Thoracic aorta (tissue), 2 donors: ENCODE measurements around the gene DIP2B. TPM values are rescaled to one million over a fixed set of nuclear protein-coding genes. Genes with fewer than 3 reads are reported as not detected.

ENCODE experiments used
- ATAC-seq: fragments of 150-250 bp; one replicate; pipeline ENCODE4 v1.8.0; 2017; ENCODE audit warnings: low read depth; ENCODE audit not compliant: insufficient number of reproducible peaks, low FRiP score
- DNase-seq: peaks from one replicate; pipeline ENCODE4 v3.0.0-alpha.2; 2020; ENCODE audit warnings: low spot score
- H3K27ac ChIP-seq, 2 donors: fragments of 200-600 bp; sonication (generic); 1 replicate in 1 of 2; 2 replicates in 1 of 2; pipeline ENCODE4 v1.5.1; 2016; ENCODE audit warnings: mild to moderate bottlenecking in 2 of 2, moderate library complexity in 2 of 2
- H3K27me3 ChIP-seq: fragments of 200-600 bp; sonication (generic); replicated peaks from 2 replicates; pipeline ENCODE4 v1.6.0; 2016; ENCODE audit warnings: mild to moderate bottlenecking; ENCODE audit not compliant: insufficient read depth
- H3K36me3 ChIP-seq: fragments of 200-600 bp; sonication (generic); one replicate; pipeline ENCODE4 v1.5.1; 2016
- H3K4me1 ChIP-seq, 2 donors: fragments of 200-600 bp; sonication (generic); 1 replicate in 1 of 2; 2 replicates in 1 of 2; pipeline versions ENCODE4 v1.5.1 to v1.6.0; 2016; ENCODE audit warnings: low read depth in 2 of 2, mild to moderate bottlenecking in 1 of 2; ENCODE audit not compliant: control insufficient read depth in 1 of 2
- H3K4me3 ChIP-seq: fragments of 200-600 bp; sonication (generic); 2 replicates; pipeline ENCODE4 v1.5.1; 2016; ENCODE audit warnings: mild to moderate bottlenecking
- H3K9me3 ChIP-seq: fragments of 200-600 bp; sonication (generic); 2 replicates; pipeline ENCODE4 v1.5.1; 2016
- CTCF ChIP-seq: fragments of 200-600 bp; sonication (generic); IDR thresholded peaks from one replicate; pipeline ENCODE4 v1.5.1; 2019; ENCODE audit warnings: antibody characterized with exemption
- total RNA-seq, 2 donors: library from RNA; depleted of rRNA; stranded (reverse); fragments of >200 nt; gene quantifications; one replicate each; pipeline versions ENCODE4 v1.1.0 to v1.2.3, GENCODE V29; 2016

DIP2B gene
- total RNA-seq, 2 donors from 2014 or later, result 22.3 to 22.9 TPM

- DNase-seq (no peak), ATAC-seq (no peak)
- Histone ChIP-seq H3K27me3 (no peaks in the 10 kb centered on the region), H3K9me3 (no peaks in the 10 kb centered on the region), H3K36me3 (peaks cover 11% of the 10 kb centered on the region), H3K27ac (no peak overlapping the region), H3K4me1 (no peaks in the 10 kb centered on the region), H3K4me3 (no peak overlapping the region)
- no peak for TF ChIP-seq CTCF
These were observed 181.6 kb downstream of the DIP2B start for GRCh38 chr12:50686406-50686805.

- H3K36me3 ChIP-seq, result peaks cover 11% of the 10 kb centered on the region
- H3K27ac ChIP-seq, result no peak overlapping the region
- H3K4me3 ChIP-seq, result no peak overlapping the region
- H3K9me3 ChIP-seq, result no peaks in the 10 kb centered on the region
- no peaks in the 10 kb centered on the region for H3K4me1 ChIP-seq
- no peak for TF ChIP-seq CTCF
- DNase-seq (no peak), ATAC-seq (no peak)
- no peaks in the 10 kb centered on the region for H3K27me3 ChIP-seq
These were observed 182.2 kb downstream of the DIP2B start for GRCh38 chr12:50686976-50687375.

GRCh38 chr12:50689437-50689836 is 184.7 kb downstream of the DIP2B start:
- DNase-seq (no peak), ATAC-seq (no peak)
- Histone ChIP-seq H3K4me3 (no peak overlapping the region), H3K4me1 (no peaks in the 10 kb centered on the region), H3K9me3 (no peaks in the 10 kb centered on the region), H3K36me3 (peaks cover 18% of the 10 kb centered on the region), H3K27ac (no peak overlapping the region), H3K27me3 (no peaks in the 10 kb centered on the region)
- TF ChIP-seq CTCF, result no peak

GRCh38 chr12:50690925-50691324 is 186.1 kb downstream of the DIP2B start:
- no peak overlapping the region for H3K27ac ChIP-seq
- H3K4me1 ChIP-seq, result no peaks in the 10 kb centered on the region
- ATAC-seq, result no peak
- no peak for TF ChIP-seq CTCF
- H3K27me3 ChIP-seq, result no peaks in the 10 kb centered on the region
- DNase-seq, result no peak
- H3K4me3 ChIP-seq, result no peak overlapping the region
- H3K36me3 ChIP-seq, result peaks cover 23% of the 10 kb centered on the region
- H3K9me3 ChIP-seq, result no peaks in the 10 kb centered on the region

- no peaks in the 10 kb centered on the region for H3K27me3 ChIP-seq
- peaks cover 38% of the 10 kb centered on the region for H3K36me3 ChIP-seq
- no peak for TF ChIP-seq CTCF
- no peak overlapping the region for H3K27ac ChIP-seq
- no peak overlapping the region for H3K4me3 ChIP-seq
- ATAC-seq (no peak), DNase-seq (no peak)
- no peaks in the 10 kb centered on the region for H3K9me3 ChIP-seq
- no peaks in the 10 kb centered on the region for H3K4me1 ChIP-seq
These were observed 191.2 kb downstream of the DIP2B start for GRCh38 chr12:50695961-50696360.
